Measurements from ENCODE around the gene XYLT2.
A peak's percentile ranks its signal among the peaks of the same experiment; 100 is the strongest.
"Not testable (repeated sequence)": the region's sequence is repeated elsewhere in the genome, so short reads cannot be mapped to it uniquely, and the experiment has no call there.

The XYLT2 gene

DNA sequence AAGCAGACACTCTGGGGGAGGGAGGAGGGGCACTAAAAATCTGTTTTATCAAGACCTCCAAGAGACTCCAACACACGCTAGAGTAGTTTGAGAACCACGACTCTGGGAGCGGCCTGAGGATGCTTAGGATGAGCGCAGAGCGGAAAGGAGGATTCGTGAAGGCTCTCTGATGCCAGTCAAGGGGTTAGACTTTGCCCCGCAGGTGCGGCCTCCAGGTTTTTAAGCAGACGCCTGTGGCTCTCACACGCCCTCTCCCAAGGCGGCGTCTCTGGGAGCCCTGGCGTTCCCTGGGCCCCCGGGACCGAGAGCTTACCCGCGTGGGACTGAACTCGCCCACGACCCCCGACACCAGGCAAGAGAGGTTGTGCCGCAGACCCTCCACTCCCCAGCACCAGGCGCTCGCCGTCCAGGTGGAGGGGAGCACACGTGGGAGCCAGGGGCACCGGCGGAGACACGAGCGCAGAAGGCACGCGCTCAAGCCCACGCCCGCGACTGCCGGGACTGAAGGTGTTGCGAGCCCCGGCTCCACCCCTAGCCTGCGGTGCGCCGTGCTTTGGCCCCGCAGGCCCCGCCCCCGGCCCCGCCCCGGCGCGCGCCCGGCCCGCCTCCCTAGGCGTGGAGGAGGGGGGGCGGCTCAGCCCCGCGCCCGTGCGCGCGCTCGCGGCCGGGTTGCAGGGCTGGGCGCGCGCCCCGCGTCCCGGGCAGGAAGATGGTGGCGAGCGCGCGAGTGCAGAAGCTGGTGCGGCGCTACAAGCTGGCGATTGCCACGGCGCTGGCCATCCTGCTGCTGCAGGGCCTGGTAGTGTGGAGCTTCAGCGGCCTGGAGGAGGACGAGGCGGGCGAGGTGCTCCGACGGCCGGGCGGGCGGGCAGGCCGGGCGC is at the start of gene XYLT2:
XYLT2 (plus strand) TSS at position 695 of the 881 bp plus-strand sequence; CDS start at position 710, 15 bp downstream.
- DNase-seq (ENCODE audit: low read depth): peak; percentile 79

DNA sequence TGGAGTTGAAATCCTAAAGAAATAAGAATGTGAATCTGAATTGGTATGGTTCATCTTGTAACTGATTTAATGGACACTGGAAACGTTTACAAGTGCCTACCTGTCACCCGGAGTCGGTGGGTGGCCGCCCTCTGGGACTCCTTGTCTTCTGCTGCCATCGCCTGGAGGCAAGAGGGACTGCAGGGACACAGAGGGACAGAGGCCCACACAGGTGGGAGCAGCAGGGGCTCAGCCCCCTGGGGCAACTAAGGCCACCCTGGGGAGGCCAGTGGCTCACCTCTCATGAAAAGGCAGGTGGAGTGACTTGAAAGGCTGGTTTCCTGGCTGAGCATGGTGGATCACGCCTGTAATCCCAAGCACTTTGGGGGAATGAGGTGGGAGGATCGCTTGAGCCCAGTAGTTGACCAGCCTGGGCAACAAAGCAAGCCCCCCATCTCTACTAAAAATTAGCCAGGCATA is 48.5 kb upstream of the XYLT2 start:
- peak; percentile 52 for DNase-seq (ENCODE audit: low read depth)

DNA sequence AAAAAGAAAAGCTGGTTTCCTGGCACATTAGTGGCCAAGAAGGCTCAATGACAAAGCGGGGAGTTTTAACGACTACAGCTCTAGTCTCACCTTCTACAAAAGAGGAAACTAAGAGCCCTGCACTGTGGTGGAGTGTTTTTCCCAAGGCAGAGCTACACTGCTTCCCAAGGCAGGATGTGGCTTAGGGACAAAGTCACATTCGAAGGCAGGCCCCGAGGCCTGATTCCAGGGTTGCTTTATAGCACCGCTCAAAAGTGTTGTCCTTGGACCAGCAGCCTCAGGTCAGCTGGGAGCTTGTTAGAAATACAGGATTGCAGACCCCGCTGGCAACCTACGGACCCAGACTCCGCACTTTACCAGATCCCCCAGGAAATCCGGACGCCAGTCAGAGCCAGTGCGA is 47.9 kb upstream of the XYLT2 start:
- DNase-seq (ENCODE audit: low read depth): no peak

DNA sequence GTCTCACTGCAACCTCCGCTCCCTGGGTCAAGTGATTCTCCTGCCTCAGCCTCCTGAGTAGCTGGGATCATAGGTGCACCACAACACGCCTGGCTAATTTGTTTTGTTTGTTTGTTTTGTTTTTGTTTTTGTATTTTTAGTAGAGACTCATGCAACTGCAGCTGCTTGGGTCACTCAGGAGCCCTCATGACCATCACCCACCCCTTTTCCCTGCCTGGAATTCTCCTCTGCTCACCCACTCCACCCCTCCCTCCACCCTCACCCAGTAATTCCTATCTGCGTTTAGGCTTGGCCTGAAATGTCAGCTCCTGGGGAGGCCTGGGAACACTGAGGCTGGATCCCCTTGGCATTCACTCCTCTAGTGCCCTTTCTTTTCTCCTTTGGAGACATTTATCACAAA is 46.1 kb upstream of the XYLT2 start:
- DNase-seq (ENCODE audit: low read depth): no peak

DNA sequence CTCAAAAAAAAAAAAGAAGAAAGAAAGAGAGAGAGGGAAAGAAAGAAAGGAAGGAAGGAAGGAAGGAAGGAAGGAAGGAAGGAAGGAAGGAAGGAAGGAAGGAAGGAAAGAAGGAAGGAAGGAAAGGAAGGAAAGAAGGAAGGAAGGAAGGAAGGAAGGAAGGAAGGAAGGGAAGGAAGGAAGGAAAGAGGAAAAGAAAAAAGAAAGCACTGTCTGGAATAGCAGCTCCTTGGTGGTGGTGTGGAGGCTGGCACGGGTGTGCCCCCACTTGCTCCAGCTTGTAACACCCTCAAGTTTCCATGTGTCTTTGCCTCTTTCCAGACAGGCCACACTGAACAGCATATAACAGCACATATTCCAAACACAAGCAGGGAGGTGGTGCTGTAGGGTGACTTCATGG is 45.1 kb upstream of the XYLT2 start:
- not testable (repeated sequence) for DNase-seq (ENCODE audit: low read depth)

DNA sequence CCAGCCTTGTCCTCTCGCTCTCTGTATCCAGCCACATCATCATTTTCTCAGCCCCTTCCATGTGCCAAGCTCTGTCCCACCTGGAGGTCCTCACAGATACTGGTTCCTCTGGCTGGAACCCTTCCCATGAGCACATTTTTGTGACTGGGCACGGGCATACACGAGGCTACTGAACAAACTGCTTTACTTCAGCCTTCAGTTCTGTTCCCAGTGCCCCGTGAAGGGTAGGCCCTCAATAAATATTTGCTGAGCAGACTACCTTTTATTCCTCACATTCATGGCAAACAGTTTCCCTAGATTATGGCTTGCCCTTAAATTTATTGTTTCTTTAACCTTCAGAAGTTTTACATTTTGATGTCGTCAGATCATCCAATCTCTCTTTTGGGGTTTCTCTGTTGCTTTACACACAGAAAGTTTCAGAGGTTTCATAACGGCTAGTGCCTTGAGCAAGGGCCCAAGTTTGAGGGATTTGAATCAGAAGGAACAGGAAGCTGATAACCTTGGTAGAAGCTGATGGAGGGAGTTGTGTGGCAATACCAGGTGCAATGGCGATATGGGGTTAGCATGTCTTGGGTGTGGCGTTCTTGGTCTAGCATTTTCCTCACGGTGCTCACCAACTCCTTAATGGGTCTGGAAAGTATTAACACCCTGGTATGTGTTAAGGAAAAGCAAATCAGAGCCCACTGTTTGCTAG is 43.9 kb upstream of the XYLT2 start:
- DNase-seq (ENCODE audit: low read depth): peak; percentile 67

DNA sequence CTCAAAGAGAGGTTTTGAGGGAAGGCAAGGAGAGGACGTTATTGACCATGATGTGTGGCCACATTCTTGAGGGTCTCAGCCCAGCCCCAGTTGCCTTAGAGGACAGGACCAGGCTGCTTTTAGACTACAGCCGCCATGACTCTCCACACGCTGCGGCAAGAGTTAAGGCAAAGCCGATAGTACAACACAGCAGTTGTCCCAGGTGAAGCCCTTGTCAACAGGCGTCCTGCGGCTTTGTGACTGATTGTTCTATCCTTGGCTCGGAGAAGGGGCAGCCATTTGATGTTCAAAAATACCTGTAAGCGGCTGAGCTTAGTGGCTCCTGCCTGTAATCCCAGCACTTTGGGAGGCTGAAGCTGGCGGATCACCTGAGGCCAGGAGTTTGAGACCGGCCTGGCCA is 42.9 kb upstream of the XYLT2 start:
- DNase-seq (ENCODE audit: low read depth): no peak

DNA sequence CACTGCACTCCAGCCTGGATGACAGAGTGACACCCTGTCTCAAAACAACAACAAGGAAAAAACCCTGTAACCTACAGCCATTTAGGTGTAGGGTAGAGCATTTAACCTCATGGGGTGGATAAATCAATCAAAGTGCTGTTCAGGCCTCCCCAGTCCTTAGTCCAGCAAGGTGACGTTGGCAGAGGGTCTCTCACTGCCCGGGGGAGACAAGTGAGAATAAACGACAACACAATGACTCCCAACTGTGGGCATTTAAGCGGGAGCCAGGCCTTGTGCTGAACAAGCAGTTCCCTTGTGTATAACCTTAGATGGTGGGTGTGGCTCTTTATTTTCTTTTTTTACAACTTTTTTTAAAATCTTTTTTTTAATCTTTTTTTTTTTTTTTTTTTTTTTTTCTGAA is 42.3 kb upstream of the XYLT2 start:
- no peak for DNase-seq (ENCODE audit: low read depth)

DNA sequence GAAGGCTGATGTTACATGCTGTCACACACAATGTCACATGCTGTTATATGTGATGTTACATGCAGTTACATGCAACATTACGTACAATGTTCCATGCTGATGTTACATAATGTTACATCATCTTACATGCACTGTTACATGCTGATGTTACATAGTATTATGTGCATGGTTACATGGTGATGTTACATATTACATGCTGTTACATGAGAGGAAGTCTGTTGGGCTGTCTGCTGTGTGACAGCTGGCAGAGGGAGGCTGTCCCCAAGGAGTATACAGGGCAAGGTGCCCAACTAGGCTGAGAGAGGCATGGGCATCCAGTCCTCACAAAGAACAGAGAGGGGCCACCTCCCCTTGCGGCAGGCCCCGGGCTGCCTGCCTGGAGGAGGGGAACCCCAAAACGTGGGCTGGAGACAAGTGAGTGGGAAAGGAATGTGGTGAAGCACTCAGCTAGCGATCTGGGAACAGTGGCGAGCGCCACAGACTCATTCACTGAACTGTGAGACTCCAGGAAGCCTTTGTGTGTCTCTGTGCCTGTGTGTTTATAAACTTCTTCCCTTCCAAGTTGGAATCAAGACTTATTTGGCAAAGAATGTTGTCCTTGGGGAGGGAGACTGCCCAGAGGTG is 41.0 kb upstream of the XYLT2 start:
- peak; percentile 53 for DNase-seq (ENCODE audit: low read depth)

DNA sequence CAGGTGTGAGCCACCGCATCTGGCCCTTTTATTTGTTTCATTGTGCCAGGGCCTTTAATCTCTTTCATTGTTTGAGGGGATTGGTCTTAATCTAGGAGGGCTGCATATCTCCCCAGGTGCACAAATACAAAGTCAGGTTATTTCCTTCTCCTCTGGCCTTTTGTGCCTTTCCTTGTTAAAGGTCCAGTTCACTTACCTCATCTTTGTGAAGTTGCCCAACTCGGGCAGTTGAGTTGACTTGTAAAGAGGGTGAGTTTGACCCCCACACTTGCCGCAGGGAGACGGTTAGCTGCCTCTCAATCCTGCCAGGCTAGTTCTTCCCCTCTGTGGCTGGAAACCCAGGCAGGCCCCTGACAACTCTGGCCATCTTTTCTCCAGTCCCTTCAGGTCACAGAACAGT is 38.3 kb upstream of the XYLT2 start:
- no peak for DNase-seq (ENCODE audit: low read depth)

DNA sequence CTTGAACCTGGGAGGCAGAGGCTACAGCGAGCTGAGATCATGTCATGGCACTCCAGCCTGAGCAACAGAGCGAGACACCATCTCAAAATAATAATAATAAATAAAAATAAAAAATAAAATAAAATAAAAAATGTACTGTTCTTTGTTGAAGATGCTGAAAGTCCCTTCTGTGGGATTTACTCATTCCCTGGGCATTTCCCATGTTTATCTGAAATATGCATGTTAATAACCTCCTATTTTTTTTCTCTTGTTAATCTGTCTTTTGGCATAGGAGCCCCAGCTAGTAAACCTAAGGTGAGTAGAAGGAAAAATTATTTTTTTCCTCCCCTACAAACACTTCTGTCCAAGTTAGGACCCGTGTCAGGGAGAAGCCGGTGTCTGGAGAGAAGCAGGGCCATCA is 37.3 kb upstream of the XYLT2 start:
- DNase-seq (ENCODE audit: low read depth): peak; percentile 50

DNA sequence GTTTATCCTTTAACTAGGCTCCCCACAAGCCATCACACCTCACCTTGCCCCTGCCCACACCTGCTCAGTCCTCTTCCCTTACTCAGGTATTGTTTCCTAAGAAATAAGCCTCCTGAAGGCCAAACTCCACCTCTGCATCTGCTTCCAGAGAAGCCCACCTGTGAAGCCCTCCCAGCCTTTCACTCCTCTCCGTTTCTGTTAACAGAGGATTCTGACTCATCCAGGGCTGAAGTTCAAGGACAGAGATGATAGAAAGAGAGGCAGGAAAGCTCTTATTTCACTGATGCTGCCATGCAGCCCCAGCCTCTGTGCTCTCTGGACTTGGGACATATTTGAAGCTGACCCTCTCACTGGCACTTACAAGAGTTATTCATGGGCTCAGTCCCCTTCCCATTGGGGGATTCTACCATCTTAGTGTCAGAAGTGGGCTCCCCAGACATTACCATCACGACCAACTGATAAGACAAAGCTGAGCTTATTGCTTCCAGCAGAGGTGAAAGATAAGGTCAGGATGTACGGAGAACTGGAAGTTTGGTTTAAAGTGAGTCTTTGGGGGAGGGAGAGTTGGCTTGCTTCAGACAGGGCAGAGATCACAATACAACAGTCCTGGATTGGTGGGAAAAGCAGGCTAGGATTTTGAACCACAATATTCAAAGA is 35.3 kb upstream of the XYLT2 start:
- no peak for DNase-seq (ENCODE audit: low read depth)

DNA sequence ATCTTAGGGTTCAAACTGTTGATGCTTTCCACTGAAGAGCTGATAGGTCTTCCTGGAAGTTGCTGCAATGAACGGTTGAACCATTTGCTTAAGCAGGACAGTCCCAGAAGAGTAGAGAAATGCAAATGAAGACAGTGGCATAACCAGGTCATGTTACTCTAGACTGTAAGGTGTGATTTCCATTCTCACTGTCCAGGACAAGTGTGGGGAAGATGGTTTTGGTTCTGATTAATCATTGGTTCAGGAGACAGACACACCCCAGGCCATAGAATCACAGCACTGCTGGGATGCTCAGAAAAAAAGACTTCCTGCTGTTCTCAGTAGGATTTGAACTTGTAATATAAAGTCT is 34.8 kb upstream of the XYLT2 start:
- no peak for DNase-seq (ENCODE audit: low read depth)

DNA sequence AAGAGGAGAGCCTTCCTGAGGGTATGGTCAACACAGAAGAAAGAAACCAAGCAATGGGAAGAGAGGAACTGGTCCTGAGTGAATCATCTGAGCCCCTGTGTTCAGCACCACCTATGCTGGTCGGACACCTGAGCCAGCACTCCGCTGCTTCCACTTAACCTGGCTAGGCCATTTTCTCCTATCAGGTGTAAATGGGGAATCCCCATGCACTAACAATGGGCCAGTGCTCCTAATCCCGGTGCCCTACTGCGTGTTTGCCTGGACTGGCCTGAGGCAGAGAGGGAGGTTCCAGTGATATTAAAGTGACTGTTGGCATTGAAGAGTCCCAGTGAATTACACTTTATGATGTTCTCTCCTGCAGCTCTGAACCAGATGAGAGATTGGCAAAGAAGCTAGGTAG is 34.4 kb upstream of the XYLT2 start:
- DNase-seq (ENCODE audit: low read depth): no peak

DNA sequence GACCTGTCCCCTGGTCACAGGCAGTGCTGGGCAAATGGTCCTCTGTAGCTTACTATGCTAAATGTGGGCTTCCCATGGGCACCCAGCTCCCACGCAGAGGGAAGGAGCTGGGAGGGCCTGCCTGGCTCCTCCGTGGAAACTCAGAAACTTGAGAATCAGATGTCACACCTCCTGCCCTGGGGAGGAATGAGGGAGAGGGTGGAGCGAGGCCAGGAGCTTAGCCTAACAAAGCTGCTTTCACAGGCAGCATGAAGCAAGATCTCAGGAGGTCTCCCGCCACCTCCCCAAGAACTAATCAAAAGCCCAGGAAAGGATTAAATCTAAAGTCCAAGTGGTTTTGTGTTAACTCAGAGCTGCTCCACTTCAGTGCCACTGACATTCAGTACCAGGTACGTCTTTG is 33.6 kb upstream of the XYLT2 start:
- DNase-seq (ENCODE audit: low read depth): peak; percentile 47

DNA sequence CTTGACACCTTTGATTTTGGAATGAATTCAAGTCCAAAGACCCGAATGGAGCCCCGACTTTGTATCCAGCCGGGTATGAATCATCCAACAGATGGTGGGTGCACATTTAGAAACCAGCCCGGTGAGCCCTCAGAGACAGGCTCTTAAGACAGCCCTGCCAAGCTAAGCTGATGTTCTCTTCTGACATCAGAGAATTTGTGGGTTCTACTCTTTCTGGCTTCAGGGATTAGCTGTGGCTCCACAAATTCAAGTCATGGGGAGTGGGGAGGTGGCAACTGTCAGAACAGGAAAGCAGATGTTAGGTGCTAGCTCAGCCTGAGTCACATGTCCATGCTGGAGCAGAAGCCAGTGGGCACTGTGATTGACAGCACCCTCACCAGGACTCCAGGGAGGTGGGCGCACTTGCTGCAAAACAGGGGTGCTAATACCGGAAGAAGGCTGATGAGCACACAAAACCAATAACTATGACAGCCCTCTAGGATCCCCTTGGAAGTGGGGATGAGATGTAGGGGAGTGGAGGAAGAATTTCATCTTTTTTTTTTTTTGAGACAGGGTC is 31.4 kb upstream of the XYLT2 start:
- no peak for DNase-seq (ENCODE audit: low read depth)

DNA sequence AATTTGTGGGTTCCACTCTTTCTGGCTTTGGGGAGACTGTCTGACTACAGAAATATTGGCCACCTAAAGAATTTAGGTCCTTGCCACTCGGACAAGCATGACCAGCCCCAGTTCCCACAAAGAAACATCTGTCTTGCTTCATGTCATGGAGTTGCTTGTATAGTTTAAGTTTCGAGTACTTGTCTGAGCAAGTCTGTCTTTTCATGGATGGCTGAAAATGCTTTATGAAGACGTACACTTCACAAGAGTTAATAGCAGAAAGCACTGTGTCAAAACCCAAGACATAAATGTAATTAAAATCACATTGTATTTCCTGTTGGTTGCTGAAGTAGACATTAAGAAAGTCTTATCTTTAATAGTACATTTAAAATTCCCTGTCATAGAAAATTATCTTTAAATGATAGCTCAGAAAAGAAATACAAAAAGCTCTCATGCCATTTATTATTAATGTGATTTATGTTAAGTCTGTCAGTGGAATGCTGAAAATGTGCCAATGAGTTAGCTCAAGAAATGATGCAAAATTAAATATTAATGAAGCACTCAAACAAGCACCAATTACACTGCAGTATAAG is 29.8 kb upstream of the XYLT2 start:
- DNase-seq (ENCODE audit: low read depth): no peak

DNA sequence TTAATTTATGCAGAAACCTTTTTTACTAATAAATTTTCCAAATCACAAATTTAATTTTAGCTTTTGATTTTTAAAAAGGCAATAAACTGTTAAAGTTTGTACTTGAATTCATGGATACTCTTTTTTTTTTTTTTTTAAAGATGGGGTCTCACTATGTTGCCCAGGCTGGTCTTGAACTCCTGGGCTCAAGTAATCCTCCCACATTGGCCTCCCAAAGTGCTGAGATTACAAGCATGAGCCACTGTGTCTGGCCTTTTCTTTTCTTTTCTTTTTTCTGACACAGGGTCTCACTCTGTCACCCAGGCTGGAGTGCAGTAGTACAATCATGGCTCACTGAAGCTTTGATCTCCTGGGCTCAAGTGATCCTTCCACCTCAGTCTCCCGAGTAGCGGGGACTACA is 29.3 kb upstream of the XYLT2 start:
- not testable (repeated sequence) for DNase-seq (ENCODE audit: low read depth)

DNA sequence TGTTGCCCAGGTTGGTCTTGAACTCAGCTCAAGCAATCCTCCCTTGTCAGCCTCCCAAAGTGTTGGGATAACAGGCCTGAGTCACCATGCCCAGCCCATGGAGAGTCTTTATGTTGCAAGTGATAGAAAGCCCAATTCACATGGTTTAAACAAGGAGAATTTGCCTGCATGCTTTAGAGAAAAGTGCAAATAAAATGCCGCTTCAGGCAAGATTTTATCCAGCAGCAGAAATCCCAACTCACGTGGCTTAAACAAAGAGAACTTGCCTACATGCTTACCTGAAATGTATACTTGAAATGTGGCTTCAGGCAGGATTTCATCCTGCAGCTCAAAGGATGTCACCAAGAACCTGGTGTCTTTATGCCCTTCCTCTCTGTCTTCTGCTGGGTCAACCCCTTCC is 28.8 kb upstream of the XYLT2 start:
- no peak for DNase-seq (ENCODE audit: low read depth)

DNA sequence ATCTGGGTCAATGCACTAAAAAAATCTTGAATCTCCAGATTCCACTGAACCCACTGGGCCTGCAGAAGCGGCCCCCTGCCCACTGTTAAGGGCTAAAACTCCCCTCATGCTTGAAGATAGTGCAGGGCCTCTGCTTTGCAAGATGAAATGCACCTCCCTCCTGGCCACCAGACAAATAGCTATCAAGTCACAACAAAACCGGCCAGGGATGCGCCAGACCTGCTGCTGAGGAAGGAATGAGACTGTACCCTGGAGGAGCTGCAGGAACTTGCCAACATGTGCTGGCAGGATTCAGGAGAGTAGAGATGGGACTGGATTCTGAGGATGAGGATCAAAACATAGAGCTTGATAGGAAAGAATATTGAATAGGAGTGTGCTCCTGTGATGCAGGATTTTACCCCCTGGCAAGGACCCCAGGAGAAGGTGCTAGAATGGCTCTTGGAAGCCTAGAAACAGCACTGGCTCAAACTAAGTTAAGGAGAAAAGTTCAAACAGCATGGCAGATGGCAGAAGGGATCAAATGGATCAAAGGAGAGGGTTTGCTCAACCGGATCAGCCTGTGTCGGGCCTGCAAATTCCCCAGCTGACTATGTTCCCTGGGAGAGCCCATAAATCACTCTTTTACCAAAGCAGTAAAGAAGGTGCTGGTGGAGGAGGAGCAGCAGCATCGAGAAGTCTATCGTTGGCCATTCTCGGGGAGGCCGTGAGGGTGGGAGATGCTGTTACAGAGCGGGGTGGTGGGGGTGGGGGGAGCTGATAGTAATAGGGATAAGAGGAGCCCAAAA is 27.2 kb upstream of the XYLT2 start:
- DNase-seq (ENCODE audit: low read depth): peak; percentile 79
